IMR-90 (cell line): ENCODE data around the gene YBX2. TPM values are rescaled to one million over a fixed set of nuclear protein-coding genes. Genes with fewer than 3 reads are reported as not detected.
A peak's percentile ranks its signal among the peaks of the same experiment; 100 is the strongest.

Experiments used
- ATAC-seq: fragments of 200-7000 bp; cut with Tn5 transposase; 2 replicates; pipeline ENCODE4 v1.9.1; 2020; ENCODE audit warnings: low read depth, mild to moderate bottlenecking, moderate library complexity
- BruUV-seq: library from RNA; stranded (reverse); fragments of 400-500 nt; replicated peaks from 2 replicates; lab custom pipeline; 2021; lab: Mats Ljungman, UMichigan
- CTCF ChIA-PET: fragments of 300-600 bp; formaldehyde crosslinking; extraction: SDS; loops from one replicate; lab custom pipeline; 2021; ENCODE audit warnings: antibody characterized with exemption; lab: Yijun Ruan, JAX
- POLR2A ChIA-PET: fragments of 300-600 bp; sonication (Branson Sonifier 250); formaldehyde crosslinking; loops from one replicate; lab custom pipeline; 2022; ENCODE audit warnings: antibody characterized with exemption; ENCODE audit not compliant: unreplicated experiment; lab: Charles Lee
- DNase-seq: peaks from one replicate; pipeline ENCODE4 v3.0.0; 2013
- H2AFZ ChIP-seq: replicated peaks from 2 replicates; pipeline ENCODE3; 2013; ENCODE audit warnings: low read length, mild to moderate bottlenecking; ENCODE audit not compliant: poor library complexity
- H2AK5ac ChIP-seq: 2 replicates; pipeline ENCODE4 v1.6.1; 2013; ENCODE audit warnings: low read depth, low read length, inconsistent platforms
- H2AK9ac ChIP-seq: replicated peaks from 2 replicates; pipeline ENCODE3; 2013; ENCODE audit warnings: mild to moderate bottlenecking, low read depth, low read length, moderate library complexity; ENCODE audit not compliant: poor library complexity
- H2BK120ac ChIP-seq: 2 replicates; pipeline ENCODE4 v1.6.1; 2013; ENCODE audit warnings: low read depth, low read length, inconsistent platforms
- H2BK15ac ChIP-seq: 3 replicates; pipeline ENCODE4 v1.6.1; 2013; ENCODE audit warnings: low read depth, low read length, inconsistent platforms
- H2BK20ac ChIP-seq: 2 replicates; pipeline ENCODE4 v1.6.1; 2013; ENCODE audit warnings: low read depth, mild to moderate bottlenecking, inconsistent platforms, low read length, moderate library complexity
- H2BK5ac ChIP-seq: 2 replicates; pipeline ENCODE4 v1.6.1; 2013; ENCODE audit warnings: mild to moderate bottlenecking, low read depth, low read length, inconsistent platforms; ENCODE audit not compliant: poor library complexity, severe bottlenecking
- H3K14ac ChIP-seq: replicated peaks from 2 replicates; pipeline ENCODE4 v1.6.1; 2013; ENCODE audit warnings: low read depth, low read length, inconsistent platforms
- H3K18ac ChIP-seq: 2 replicates; pipeline ENCODE4 v1.6.1; 2013; ENCODE audit warnings: low read depth, low read length, control low read depth
- H3K23ac ChIP-seq: 2 replicates; pipeline ENCODE4 v1.6.1; 2013; ENCODE audit warnings: low read depth, low read length, inconsistent platforms
- H3K27ac ChIP-seq: 2 replicates; pipeline ENCODE4 v1.5.1; 2013; ENCODE audit warnings: mild to moderate bottlenecking, control low read depth, low read length; ENCODE audit not compliant: insufficient read depth
- H3K27me3 ChIP-seq: 2 replicates; pipeline ENCODE4 v1.6.1; 2013; ENCODE audit warnings: low read length; ENCODE audit not compliant: control insufficient read depth, insufficient read depth
- H3K36me3 ChIP-seq: 2 replicates; pipeline ENCODE4 v1.6.1; 2013; ENCODE audit warnings: low read length, mixed read lengths; ENCODE audit not compliant: control insufficient read depth, insufficient read depth
- H3K4ac ChIP-seq: 2 replicates; pipeline ENCODE4 v1.6.1; 2013; ENCODE audit warnings: low read depth, low read length, inconsistent platforms
- H3K4me1 ChIP-seq: 2 replicates; pipeline ENCODE4 v1.6.1; 2013; ENCODE audit warnings: low read length, mixed read lengths; ENCODE audit not compliant: control insufficient read depth, insufficient read depth
- H3K4me2 ChIP-seq: 2 replicates; pipeline ENCODE4 v1.6.1; 2013; ENCODE audit warnings: low read depth, mild to moderate bottlenecking, control low read depth, low read length, moderate library complexity
- H3K4me3 ChIP-seq: 2 replicates; pipeline ENCODE4 v1.5.1; 2013; ENCODE audit warnings: low read depth, mild to moderate bottlenecking, control low read depth, low read length, moderate library complexity; ENCODE audit not compliant: insufficient read depth
- H3K56ac ChIP-seq: 2 replicates; pipeline ENCODE4 v1.6.1; 2013; ENCODE audit warnings: low read length, inconsistent platforms; ENCODE audit not compliant: insufficient read depth; ENCODE audit errors: extremely low read depth
- H3K79me1 ChIP-seq, 2 experiments: 2 replicates each; pipeline ENCODE4 v1.6.1; 2013; ENCODE audit warnings: low read length in 2 of 2, inconsistent platforms in 1 of 2, low read depth in 1 of 2
- H3K9ac ChIP-seq: 2 replicates; pipeline ENCODE4 v1.6.1; 2013; ENCODE audit warnings: low read depth, low read length, control low read depth
- H3K9me1 ChIP-seq: 2 replicates; pipeline ENCODE4 v1.6.1; 2013; ENCODE audit warnings: low read length, inconsistent platforms; ENCODE audit not compliant: insufficient read depth
- H3K9me3 ChIP-seq: 2 replicates; pipeline ENCODE4 v1.6.1; 2013; ENCODE audit warnings: low read length; ENCODE audit not compliant: control insufficient read depth, insufficient read depth
- H4K20me1 ChIP-seq: 2 replicates; pipeline ENCODE4 v1.6.1; 2013; ENCODE audit warnings: low read length, inconsistent platforms; ENCODE audit not compliant: insufficient read depth
- H4K5ac ChIP-seq: 2 replicates; pipeline ENCODE4 v1.6.1; 2013; ENCODE audit warnings: mild to moderate bottlenecking, low read depth, low read length, control low read depth
- H4K8ac ChIP-seq, 2 experiments: 2 replicates each; pipeline ENCODE4 v1.6.1; 2013; ENCODE audit warnings: low read depth in 2 of 2, low read length in 2 of 2, control low read depth in 1 of 2, inconsistent platforms in 1 of 2
- H4K91ac ChIP-seq: 2 replicates; pipeline ENCODE4 v1.6.1; 2013; ENCODE audit warnings: low read depth, low read length, inconsistent platforms; ENCODE audit not compliant: insufficient read depth
- BHLHE40 ChIP-seq: fragments of 150-350 bp; IDR thresholded peaks from 2 replicates; pipeline ENCODE4 v1.6.1; 2016; ENCODE audit warnings: mild to moderate bottlenecking, low read depth, low read length
- MXI1 ChIP-seq: IDR thresholded peaks from 2 replicates; pipeline ENCODE4 v1.6.1; 2012; ENCODE audit warnings: low read depth, mild to moderate bottlenecking, low read length, moderate library complexity, borderline replicate concordance
- POLR2A ChIP-seq: IDR thresholded peaks from 2 replicates; pipeline ENCODE4 v1.6.1; 2012; ENCODE audit warnings: mild to moderate bottlenecking, low read depth, low read length
- SMC3 ChIP-seq: fragments of 150-350 bp; IDR thresholded peaks from 2 replicates; pipeline ENCODE4 v1.6.1; 2016; ENCODE audit warnings: low read depth, mild to moderate bottlenecking, antibody characterized with exemption, low read length, moderate library complexity
- WGBS, 2 experiments: methylation state at CpG; one replicate each; pipeline versions ENCODE4 v1.1.5 to v1.1.7; 2013; ENCODE audit warnings: missing lambda C conversion rate in 2 of 2; ENCODE audit not compliant: insufficient read length in 1 of 2; ENCODE audit errors: extremely low coverage in 2 of 2; 5-methylcytosine and 5-hydroxymethylcytosine counted together
- dilution Hi-C: fragments of 300-500 bp; cut with HindIII; formaldehyde crosslinking; loops from one replicate; pipeline ENCODE4 v1.14.3; 2018; ENCODE audit warnings: low sequenced_read_pairs; ENCODE audit not compliant: unreplicated experiment
- in situ Hi-C: fragments of 300-500 bp; cut with MboI; formaldehyde crosslinking; loops from 3 replicates; pipeline ENCODE4 v1.14.3; 2019; ENCODE audit warnings: low sequenced_read_pairs, inconsistent platforms, mixed read lengths
- intact Hi-C: fragments of 100-400 bp; cut with micrococcal nuclease; formaldehyde crosslinking; loops from 2 replicates; pipeline ENCODE4 v1.10.0; 2022
- polyA plus RNA-seq, 3 experiments: library from polyadenylated mRNA; depleted of rRNA; stranded (reverse); fragments of >200 nt; gene quantifications; 2 replicates each; pipeline ENCODE4 v1.2.3, GENCODE V29; 2012; ENCODE audit warnings: low replicate concordance in 1 of 3
- total RNA-seq: library from RNA; depleted of rRNA; stranded (reverse); fragments of >200 nt; gene quantifications from 2 replicates; pipeline ENCODE4 v1.2.3, GENCODE V29; 2012
- TF ChIP-seq, protein P1 (sequence below): fragments of 150-350 bp; IDR thresholded peaks from 2 replicates; pipeline ENCODE4 v1.6.1; 2017; ENCODE audit warnings: mild to moderate bottlenecking, antibody characterized with exemption, low read length, low read depth

YBX2 gene
- total and polyA plus RNA-seq, 2 of the 4 experiments (the other 2 are of a cell fraction), result 0.17 TPM; not detected in 1

DNA sequence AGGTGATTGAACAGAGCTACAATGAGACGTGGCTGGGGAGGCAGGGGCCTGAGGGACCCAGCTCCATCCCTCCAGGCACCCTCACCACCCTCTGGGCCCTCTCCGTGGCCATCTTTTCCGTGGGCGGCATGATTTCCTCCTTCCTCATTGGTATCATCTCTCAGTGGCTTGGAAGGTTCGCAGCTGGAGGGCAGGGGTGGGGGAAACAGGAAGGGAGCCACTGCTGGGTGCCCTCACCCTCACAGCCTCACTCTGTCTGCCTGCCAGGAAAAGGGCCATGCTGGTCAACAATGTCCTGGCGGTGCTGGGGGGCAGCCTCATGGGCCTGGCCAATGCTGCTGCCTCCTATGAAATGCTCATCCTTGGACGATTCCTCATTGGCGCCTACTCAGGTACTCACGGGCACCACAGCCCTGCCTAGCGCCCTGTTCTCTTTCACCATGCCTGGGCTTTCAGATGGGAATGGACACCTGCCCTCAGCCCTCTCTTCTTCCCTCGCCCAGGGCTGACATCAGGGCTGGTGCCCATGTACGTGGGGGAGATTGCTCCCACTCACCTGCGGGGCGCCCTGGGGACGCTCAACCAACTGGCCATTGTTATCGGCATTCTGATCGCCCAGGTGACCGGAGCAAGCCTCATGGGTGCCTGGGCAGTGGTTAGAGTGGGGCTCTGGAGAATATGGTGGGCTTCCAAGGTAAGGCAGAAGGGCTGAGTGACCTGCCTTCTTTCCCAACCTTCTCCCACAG, 10.8 kb downstream of the YBX2 start:
- BruUV-seq, result no TSS peak
- Histone ChIP-seq H3K4me3 (no peak overlapping the region), H3K9ac (no peak overlapping the region), H4K8ac (no peak overlapping the region), H3K27ac (no peak overlapping the region), H4K20me1 (no peaks in the 10 kb centered on the region), H4K5ac (no peak overlapping the region), H3K9me1 (no peaks in the 10 kb centered on the region), H3K4me2 (no peak overlapping the region), H2BK5ac (no peak overlapping the region), H2AFZ (peak overlapping the region; percentile 7), H2BK15ac (no peak overlapping the region), H3K79me1 (no peaks in the 10 kb centered on the region), H3K18ac (no peak overlapping the region), H3K4ac (no peak overlapping the region), H3K27me3 (peaks cover 47% of the 10 kb centered on the region), H3K36me3 (no peaks in the 10 kb centered on the region), H4K91ac (no peak overlapping the region), H3K56ac (no peak overlapping the region), H3K14ac (no peak overlapping the region), H3K4me1 (peaks cover 2% of the 10 kb centered on the region; the same call in 1 of the 2 replicates), H2AK9ac (no peak overlapping the region), H3K23ac (no peak overlapping the region), H2BK120ac (no peak overlapping the region), H2AK5ac (no peak overlapping the region), H3K9me3 (no peaks in the 10 kb centered on the region), H2BK20ac (no peak overlapping the region)
- POLR2A ChIA-PET, result no interaction called here
- no peak for DNase-seq
- CTCF ChIA-PET, result interaction anchor here (1.0 kb wide), 1 partner anchor 13 kb away, joined by 5 read pairs; no protein-coding TSS in a partner anchor
- intact Hi-C loops (no loop called here), dilution Hi-C loops (no loop called here), in situ Hi-C loops (no loop called here)
- WGBS, 2 experiments, result 84% methylated on average over 5 of the region's 18 CpGs; no CpG with 5 or more reads in 1 of the 2 experiments
- ATAC-seq, result no peak
- TF ChIP-seq POLR2A, result no peak
- TF ChIP-seq BHLHE40, result no peak
- TF ChIP-seq, protein P1, sequence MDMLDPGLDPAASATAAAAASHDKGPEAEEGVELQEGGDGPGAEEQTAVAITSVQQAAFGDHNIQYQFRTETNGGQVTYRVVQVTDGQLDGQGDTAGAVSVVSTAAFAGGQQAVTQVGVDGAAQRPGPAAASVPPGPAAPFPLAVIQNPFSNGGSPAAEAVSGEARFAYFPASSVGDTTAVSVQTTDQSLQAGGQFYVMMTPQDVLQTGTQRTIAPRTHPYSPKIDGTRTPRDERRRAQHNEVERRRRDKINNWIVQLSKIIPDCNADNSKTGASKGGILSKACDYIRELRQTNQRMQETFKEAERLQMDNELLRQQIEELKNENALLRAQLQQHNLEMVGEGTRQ, result no peak
- no peak for TF ChIP-seq SMC3
- no peak for TF ChIP-seq MXI1
